GM06990 (cell line): ENCODE results near the gene C12orf60.

ENCODE experiments used
- DNase-seq: peaks from one replicate; pipeline ENCODE4 v3.0.0-alpha.2; 2011; ENCODE audit not compliant: insufficient read length; ENCODE audit errors: extremely low read depth
- H3K27me3 ChIP-seq: replicated peaks from 2 replicates; pipeline ENCODE4 v1.6.0; 2011; ENCODE audit warnings: low read length; ENCODE audit not compliant: control insufficient read depth, insufficient read depth
- H3K36me3 ChIP-seq: 2 replicates; pipeline ENCODE4 v1.5.1; 2011; ENCODE audit warnings: low read length; ENCODE audit not compliant: control insufficient read depth, insufficient read depth
- H3K4me3 ChIP-seq: replicated peaks from 2 replicates; pipeline ENCODE4 v1.5.1; 2011; ENCODE audit warnings: low read depth, mild to moderate bottlenecking, control low read depth, low read length
- CTCF ChIP-seq: IDR thresholded peaks from 2 replicates; pipeline ENCODE4 v1.5.1; 2011; ENCODE audit warnings: low read length, control low read depth, mild to moderate bottlenecking, inconsistent platforms; ENCODE audit not compliant: insufficient read depth, poor library complexity, severe bottlenecking

Gene C12orf60

GRCh38 chr12:14775636-14775980 is 27.9 kb upstream of the C12orf60 start:
- no peak for DNase-seq
- H3K27me3 ChIP-seq = no peaks in the 10 kb centered on the region
- H3K4me3 ChIP-seq = no peak overlapping the region; the same call in 1 of the 2 replicates
- no peak for TF ChIP-seq CTCF
- H3K36me3 ChIP-seq = no peaks in the 10 kb centered on the region

- TF ChIP-seq CTCF = peak; percentile 39
- Histone ChIP-seq H3K4me3 (no peak overlapping the region), H3K36me3 (no peaks in the 10 kb centered on the region), H3K27me3 (no peaks in the 10 kb centered on the region)
- no peak for DNase-seq
Measured at GRCh38 chr12:14776236-14776961, 27.1 kb upstream of the C12orf60 start.

GRCh38 chr12:14777271-14777670 is 26.2 kb upstream of the C12orf60 start:
- no peak overlapping the region for H3K4me3 ChIP-seq
- H3K27me3 ChIP-seq = no peaks in the 10 kb centered on the region
- TF ChIP-seq CTCF = no peak
- DNase-seq = no peak
- H3K36me3 ChIP-seq = no peaks in the 10 kb centered on the region

- H3K36me3 ChIP-seq = no peaks in the 10 kb centered on the region
- H3K4me3 ChIP-seq = no peak overlapping the region
- DNase-seq = no peak
- no peaks in the 10 kb centered on the region for H3K27me3 ChIP-seq
- TF ChIP-seq CTCF = no peak
Measured at GRCh38 chr12:14779834-14780233, 23.6 kb upstream of the C12orf60 start.

- H3K36me3 ChIP-seq = no peaks in the 10 kb centered on the region
- no peak overlapping the region for H3K4me3 ChIP-seq
- TF ChIP-seq CTCF = no peak
- no peak for DNase-seq
- no peaks in the 10 kb centered on the region for H3K27me3 ChIP-seq
Measured at GRCh38 chr12:14780859-14781258, 22.6 kb upstream of the C12orf60 start.

- TF ChIP-seq CTCF = no peak
- H3K27me3 ChIP-seq = no peaks in the 10 kb centered on the region
- H3K36me3 ChIP-seq = no peaks in the 10 kb centered on the region
- no peak for DNase-seq
- H3K4me3 ChIP-seq = no peak overlapping the region
Measured at GRCh38 chr12:14781563-14781962, 21.9 kb upstream of the C12orf60 start.
